GM19328 (cell line): Measurements from ENCODE around the gene APCDD1L.
"Not testable (repeated sequence)": the region's sequence is repeated elsewhere in the genome, so short reads cannot be mapped to it uniquely, and the experiment has no call there.

ENCODE experiments used
- ATAC-seq: cut with Tn5 transposase; IDR thresholded peaks from one replicate; pipeline ENCODE4 v1.9.1; 2021; ENCODE audit warnings: mild to moderate bottlenecking, moderate library complexity; ENCODE audit not compliant: unreplicated experiment

APCDD1L gene

DNA sequence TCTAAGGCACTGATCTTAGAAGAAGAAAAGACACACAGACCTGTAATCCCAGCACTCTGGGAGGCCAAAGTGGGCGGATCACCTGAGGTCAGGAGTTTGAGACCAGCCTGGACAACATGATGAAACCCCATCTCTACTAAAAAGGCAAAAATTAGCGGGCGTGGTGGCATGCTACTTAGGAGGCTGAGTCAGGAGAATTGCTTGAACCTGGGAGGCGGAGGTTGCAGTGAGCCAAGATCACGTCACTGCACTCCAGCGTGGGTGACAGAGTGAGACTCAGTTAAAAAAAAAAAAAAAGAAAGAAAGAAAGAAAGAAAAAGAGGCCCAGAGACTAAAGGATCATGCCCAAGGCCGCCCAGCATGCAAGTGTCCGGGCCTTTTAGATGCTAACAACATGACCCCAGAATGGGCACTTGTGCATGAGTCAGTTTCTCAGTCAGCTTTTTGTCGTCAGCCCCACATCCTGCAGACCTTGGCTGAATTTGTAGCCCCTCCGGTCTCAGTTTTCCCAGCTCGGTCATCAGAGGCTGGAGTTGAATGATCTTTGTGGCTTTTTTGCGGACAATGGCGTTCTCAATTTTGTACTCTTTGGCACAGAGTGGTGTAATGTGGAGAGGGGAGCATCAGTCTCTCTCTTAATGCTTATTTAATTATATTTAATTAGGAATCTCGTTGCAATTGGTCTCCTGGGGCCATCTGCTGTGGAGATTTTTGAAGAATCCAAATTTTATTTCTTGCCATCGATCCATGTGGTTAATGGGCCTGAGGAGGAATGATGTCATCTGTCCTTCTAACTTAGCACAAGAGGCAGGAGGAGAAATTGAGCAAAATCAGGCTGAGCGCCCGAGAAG is 30.6 kb upstream of the APCDD1L start:
- ATAC-seq = no peak

DNA sequence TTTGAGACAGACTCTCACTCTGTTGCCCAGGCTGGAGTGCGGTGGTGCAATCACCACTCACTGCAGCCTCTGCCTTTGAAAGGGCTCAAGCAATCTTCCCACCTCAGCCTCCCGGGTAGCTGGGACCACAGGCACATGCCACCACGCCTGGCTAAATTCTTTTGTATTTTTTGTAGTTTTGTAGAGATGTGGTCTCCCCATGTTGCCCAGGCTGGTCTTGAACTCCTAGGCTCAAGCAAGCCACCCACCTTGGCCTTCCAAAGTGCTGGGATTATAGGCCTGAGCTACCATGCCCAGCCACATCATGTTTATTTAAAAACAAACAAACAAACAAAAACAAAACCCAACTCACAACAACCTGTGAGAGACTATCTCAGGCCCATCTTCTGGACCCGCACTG is 29.7 kb upstream of the APCDD1L start:
- ATAC-seq = no peak

DNA sequence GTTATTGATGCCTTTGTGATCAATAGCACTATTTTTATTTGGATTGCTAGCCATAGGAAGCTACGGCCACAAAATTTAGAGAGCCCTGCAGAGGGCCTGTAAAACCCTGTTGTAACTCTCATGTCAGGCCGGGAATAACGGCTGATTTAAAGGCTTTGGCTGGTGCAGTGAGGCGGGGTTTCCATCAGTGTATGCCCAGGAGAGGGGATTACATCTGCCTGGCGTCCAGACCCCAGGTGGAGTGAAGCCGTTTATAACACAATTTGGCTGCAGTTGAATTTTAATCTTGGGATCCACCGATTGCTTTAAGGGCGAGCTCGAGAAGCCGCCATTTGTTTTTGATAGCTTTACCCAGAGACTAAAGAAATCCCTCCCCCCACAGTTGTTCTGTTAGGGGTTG is 29.1 kb upstream of the APCDD1L start:
- no peak for ATAC-seq

DNA sequence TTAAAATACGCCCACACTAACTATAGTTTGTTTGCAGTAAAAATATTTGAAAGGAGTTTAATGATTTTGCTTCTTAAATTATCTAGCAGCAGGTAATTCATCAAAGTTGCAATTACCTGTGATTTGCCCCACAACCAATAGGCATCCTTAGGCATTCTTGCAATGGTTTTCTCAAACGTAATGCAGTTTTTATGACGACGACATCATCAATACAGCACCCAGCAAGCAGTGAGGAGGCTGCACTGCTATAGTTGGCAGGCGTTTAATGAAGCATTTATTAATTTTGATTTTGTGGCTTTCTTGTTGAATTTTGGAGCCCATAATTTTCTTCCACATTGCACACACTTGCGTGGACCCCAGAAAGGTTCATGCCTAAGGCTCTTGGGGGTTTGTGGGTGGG is 28.1 kb upstream of the APCDD1L start:
- no peak for ATAC-seq

DNA sequence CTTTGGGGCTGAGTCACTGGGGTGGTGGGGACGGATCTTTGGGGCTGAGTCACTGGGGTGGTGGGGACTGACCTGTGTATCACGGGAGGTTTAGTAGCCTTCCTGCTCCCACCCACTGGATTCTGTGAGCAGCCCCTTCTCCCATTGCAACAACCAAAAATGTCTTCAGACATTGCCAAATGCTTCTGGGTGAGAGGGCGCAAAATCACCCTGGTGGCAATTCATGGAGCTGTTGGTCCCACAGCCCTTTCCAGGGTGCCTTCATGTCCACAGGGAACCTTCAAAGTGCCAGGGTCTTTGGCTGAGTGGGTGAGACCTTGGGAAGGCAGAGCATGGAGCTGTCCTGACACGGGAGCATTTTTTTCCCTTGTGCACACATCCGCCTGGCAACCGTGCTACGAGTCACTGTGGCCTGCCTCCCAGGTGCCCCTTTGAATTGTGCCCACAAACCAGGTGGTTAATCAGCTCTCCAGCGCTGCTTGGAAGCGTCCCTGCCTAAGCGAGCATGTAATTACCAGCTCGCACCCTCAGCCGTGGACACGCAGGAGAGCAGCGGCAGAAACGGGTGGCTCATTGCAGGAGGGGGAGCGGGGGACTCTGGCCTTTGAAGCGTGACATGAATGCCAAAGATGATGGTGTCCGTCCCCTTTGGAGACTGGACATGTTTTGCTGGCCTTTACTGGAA is 27.4 kb upstream of the APCDD1L start:
- no peak for ATAC-seq

DNA sequence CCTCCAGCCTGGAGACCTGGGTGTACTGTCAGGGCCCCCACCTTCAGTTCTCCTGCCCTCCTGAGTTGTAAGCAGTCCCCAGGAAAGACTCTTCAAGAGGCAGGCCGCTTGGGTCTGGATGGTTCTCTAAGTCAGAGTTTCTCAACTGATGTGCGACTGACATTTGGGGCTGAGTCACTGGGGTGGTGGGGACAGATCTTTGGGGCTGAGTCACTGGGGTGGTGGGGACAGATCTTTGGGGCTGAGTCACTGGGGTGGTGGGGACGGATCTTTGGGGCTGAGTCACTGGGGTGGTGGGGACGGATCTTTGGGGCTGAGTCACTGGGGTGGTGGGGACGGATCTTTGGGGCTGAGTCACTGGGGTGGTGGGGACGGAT is 26.8 kb upstream of the APCDD1L start:
- not testable (repeated sequence) for ATAC-seq

DNA sequence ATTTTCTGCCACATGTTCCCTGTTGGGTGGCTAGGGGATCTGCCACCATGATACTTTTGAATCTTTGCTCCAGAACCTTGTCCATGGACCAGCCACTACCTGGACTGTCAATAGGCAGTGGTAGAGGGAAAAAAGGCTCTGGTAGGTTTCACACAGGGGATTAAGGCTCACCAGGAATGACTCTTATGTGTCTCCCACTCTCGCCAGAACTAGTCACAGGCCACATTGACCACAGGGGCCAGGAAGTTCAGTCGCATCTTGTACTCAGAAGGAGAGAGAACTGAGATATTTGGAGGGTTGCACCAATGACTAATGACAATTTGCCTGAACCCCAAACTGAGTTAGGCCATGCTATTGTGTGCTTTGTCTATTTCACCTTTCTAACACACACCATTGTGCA is 23.6 kb upstream of the APCDD1L start:
- ATAC-seq = no peak

DNA sequence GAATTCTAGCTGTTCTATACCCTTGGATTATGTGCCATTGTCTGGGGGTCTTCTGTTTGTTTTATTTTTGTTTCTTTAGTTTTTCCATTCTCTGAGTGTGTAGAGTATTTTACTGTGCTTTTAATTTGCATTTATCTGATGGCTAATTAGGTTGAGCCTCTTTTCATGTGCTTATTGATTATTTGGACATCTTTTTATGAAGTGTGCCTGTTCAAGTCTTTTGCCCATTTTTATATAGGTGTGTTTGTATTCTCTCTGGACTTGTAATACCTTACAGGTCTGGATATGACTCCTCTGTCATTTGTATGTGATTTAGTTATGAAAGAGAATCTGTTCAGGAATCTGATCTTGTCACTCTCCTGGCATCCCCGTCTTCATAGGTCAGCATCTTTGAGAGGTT is 22.6 kb upstream of the APCDD1L start:
- ATAC-seq = no peak

DNA sequence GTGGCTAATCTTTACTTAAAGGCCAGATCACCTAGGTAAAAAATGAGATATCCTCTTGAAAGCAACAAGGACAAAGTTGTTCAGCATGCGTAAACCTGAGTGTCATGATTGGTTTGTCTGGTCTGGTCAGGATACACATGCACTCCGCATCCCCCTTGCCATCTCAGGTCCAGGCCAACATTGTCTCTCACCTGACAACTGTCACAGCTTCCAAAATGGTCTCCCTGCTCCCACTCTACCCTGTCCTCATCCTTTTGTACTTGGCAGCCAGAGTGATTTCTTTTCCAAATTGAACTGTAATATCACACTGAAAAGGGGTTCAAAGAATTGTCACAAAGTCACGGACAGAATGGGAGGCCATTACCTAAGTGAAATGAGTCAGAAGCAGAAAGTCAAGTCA is 21.1 kb upstream of the APCDD1L start:
- ATAC-seq = no peak

DNA sequence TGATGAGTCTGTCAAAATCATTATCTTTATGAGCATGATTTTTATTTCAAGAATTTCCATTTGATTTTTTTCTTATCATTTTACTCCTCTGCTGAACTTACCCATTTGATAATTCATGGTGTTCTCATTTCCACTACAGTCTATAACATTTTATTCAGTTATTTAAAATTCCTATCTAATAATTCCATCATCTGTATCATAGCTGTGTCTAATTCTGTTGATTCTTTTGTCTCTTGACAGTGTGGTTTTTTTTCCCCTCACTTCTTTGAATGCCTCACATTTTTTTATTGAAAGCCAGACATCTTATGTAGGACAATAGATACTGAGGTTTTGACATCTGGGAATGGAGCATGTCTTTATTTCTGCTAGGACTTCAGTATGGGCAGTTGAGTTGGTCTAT is 16.5 kb upstream of the APCDD1L start:
- ATAC-seq = no peak

DNA sequence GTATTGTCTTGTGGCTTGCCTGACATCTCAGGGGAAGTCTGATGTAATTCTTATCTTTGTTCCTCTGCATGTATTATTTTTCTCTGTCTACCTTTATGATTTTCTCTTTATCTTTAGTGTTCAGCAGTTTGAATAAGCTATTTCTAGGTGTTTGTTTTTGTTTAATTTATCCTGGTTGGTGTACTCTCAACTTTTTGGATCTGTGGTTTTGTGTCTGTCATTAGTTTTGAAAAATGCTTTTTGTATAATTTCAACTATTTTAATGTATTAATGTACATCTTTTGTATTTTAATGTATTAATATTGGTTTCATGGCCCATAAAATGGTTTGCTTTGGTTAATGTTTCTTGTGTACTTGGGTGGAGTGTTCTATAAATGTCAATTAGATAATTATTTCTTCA is 15.9 kb upstream of the APCDD1L start:
- ATAC-seq = no peak

DNA sequence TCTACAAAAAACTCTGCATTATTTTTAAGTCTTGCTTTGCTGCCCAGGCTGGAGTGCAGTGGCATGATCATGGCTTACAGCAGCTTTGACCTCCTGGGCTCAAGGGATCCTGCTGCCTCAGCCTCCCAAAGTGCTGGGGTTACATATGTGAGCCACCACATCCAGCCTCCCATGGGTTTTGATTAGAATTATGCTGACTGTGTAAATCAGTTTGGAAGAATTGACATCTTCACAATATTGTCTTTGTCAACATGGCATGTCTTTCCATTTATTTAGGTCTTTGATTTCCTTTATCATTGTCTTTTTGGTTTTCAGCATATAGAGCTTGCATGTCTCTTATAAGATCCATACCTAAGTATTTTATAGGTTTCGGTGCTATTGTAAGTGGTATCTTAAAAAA is 13.2 kb upstream of the APCDD1L start:
- ATAC-seq = no peak

DNA sequence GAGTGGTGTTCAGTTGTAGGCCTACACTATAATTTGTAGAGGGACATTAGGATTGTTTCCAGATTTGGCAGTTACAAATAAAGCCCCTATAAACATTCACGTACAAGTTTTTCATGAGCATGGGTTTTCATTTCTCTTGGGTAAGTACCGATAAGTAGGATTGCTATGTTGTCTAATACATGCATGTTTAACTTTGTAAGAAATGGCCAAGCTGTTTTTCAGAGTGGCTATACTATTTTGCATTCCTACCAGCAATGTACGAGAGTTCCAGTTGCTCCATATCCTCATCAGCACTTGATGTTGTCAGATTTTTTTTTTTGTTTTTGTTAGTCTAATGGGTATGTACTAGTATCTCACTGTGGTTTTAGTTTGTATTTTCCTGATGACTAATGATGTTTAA is 11.2 kb upstream of the APCDD1L start:
- no peak for ATAC-seq

DNA sequence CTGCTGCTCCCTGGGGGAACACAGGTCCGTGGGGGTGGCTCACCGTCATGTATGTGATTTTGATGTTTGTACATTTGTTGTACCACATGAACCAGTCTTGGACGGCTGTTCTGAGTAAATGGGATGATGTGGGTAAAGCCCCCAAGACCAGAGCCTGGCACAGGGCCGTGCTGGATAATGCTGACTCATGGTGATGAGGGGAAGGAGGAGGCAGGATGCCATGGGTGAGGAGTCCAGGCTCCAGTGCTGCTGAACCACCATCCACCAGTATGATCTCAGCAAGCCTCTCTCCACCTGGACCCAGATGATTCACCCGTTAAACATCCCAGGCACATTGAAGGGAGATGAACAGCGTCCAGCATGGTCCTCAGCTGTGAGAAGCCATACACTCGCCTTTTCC is 9.6 kb upstream of the APCDD1L start:
- no peak for ATAC-seq

DNA sequence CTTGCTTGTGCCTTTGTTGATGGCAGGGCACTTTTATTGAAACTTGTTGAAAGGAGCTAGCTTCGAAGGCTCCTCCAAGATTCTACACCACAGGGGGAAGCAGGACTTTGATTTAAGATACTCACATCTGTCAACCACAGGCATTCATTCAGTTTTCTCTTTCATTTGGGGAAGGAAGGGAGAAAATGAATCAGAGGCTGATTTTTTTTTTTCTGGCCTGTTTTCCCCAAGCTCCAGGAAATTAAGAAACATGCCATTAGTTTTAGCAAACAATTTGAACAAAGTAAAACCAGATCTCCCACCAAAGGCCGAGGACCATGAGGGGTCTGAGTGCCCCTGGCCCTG is 8.7 kb upstream of the APCDD1L start:
- no peak for ATAC-seq

DNA sequence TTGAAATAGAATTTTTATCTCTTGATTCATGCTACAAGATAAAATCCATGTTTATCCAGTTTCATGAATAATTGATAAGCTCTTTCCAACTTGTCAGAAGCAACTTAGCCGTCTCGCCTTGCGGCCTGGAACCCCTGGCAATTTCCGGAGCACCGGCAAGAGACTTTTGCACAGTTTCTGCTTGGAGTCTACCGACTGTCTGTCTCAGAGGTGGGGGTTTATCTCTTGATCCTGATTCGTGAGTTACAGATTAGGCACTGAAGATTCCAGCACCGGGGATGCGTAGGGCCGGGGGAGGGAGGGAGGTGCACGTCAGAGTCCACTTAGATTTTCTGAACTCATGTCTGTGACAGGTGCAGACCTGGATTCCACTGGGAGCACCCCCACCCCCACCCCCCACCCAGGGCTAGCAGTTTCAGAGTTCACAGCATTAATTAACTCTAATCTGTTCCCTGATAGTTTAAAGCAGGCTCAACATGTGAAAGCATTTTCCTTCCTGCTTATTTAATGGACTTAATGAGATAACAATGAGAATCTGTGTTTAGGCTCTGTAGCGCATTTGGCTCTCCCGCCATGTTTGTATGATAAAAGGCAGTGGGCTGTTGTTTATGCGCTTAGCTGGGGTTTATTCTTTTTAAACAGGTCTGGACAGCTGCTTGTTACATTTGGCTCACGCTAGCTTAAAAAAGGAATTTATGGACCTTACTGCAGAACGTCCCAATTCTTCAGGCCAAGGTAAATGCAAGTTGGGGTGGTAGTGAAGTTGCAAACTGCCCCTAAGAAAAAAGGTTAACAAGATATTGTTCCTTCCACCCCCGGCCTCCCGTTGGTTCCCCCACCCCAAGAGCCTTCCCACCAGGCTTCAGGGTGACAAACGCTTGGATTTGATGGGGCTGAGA is 8.1 kb upstream of the APCDD1L start:
- no peak for ATAC-seq

DNA sequence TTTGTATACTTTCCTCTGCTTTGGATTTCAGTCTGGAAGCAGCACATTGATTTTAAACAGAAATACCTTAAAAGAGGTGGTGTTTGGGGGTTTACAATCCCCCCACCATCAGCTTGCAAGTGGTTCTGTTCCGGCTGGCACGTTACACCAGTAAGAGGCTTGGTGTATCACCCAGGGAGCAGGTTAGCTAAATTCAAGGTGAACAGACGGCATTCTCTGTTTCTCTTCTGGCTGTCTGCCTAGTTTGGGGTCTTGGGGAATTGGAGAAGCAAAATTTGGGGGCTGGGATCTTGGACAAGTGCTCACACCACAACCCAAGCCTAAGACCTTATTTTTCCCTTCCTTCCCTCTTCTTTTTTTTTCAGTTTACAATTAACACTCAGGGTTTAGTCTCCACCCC is 7.5 kb upstream of the APCDD1L start:
- no peak for ATAC-seq

DNA sequence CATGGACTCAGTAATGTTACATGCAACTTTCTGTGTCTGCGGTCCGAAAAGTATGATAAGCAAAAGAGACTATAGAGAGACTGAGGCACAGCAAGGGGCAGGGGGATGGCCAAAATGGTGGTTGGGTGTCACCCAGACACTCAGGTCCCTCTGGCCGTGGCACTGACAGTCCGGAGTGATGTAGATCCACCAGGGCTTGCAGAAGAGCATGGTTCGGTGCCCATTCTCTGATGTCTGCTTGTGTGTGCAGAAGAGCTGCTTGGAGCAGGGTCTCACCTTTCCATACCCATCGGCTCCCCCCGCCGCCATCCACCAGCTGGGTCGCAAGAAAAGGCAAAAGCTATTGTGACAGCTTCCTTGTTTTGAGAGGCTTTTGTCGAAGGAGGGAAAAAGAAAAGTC is 6.6 kb upstream of the APCDD1L start:
- ATAC-seq = no peak

DNA sequence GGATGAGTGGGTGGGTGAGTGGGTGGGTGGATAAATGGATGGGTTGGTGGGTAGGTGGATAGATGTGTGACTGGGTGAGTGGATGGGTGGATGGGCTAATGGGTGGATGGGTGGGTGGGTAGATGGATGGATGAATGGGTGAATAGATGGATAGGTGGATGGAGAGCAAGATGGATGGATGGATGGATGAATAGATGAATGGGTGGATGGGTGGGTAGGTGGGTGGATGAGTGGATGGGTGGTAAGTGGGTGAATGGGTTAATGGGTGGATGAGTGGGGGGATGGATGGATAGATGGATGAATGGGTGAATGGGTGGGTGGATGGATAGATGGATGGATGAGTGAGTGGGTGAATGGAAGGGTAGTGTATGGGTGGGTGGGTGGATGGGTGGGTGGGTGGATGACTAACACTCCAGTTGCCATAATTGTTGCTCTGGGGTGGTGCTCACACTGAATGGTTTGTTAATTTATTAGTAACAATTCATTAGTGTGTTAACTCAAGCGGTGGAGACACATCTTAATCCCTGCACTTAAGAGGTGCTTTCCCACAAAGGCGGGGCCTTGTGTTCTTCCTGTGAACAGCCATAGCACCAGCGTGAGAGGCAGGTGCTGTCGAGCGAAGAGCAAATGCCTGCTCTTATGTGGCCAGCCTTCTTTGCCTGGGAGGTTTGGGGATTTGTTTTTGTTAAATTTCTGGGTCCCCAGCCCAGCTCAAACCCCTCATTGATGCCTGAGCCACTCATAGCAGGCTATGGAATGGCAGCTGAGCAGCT is 4.9 kb upstream of the APCDD1L start:
- no peak for ATAC-seq

DNA sequence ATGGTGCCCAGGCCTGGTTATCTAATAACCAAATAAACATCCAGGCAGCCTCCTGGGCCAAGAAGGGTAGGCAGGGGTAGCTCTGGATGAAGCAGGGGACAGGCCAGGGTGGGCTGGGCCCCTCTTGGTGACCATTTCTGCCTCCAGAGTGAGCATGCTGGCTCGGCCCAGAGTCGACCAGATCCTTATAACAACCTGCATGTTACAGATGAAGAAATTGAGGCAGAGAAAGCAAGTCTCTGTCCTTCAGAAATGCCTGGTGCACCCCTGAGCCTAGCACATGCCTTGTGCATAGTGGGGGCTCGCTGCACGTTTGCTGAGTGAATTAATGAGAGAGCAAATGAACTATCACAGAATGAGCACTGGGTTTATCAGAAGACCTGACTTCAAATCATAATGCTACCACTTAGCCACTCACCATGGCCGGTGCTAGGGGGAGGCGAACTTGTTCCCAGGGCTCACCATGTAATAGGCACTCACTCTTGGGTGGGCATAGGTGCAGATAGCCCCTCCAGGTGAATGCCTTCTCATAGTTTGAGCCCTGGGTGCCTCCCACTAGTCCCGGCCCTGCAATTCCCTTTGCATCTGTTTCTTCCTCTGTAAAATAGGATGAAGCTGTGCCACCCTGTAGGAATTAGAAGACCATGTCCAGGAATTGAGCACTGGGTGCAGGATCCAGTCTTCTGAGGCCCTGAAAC is 3.8 kb upstream of the APCDD1L start:
- no peak for ATAC-seq
